Spleen (tissue), 7 donors: Measurements from ENCODE around the gene RBPJL.

Experiments
- CTCF ChIP-seq, 11 experiments: fragments of 200-600 bp in 7 of 11; fragments of 450-650 bp in 4 of 11; sonication (generic) in 4 of 11; IDR thresholded peaks in 8 of 11; conservative IDR thresholded peaks in 3 of 11; 1 replicate in 7 of 11; 2 replicates in 4 of 11; pipeline versions ENCODE4 v1.4.0 to v1.8.0; 2016 to 2021; ENCODE audit warnings: antibody characterized with exemption in 11 of 11, inconsistent platforms in 4 of 11, mild to moderate bottlenecking in 1 of 11
- POLR2A ChIP-seq, 3 donors: fragments of 450-650 bp; IDR thresholded peaks; one replicate each; pipeline ENCODE4 v1.5.1; 2017; ENCODE audit warnings: antibody characterized with exemption in 3 of 3, mild to moderate bottlenecking in 1 of 3
- donor health status: DM: no; HTN: no; CAD: no; lungs with moderate emphysema.
- donor health status: DM: no; HTN: no; CAD: no.
- donor health status: DM: no; HTN: no; CAD: no.

- TF ChIP-seq CTCF (IDR thresholded peaks at IDR 0.05 in 8 of 11, conservative IDR thresholded peaks at IDR 0.05 in 3 of 11) (no peak), POLR2A (IDR thresholded peaks at IDR 0.05) (no peak)
These were observed 52.4 kb downstream of the RBPJL start for GRCh38 chr20:45359069-45359405.
